ENCODE data around the gene DEPDC4.
"Not testable (repeated sequence)": the region's sequence is repeated elsewhere in the genome, so short reads cannot be mapped to it uniquely, and the experiment has no call there.

Gene DEPDC4

GRCh38 chr12:100258127-100258526 lies 8.8 kb downstream of the DEPDC4 start:
- no peak for DNase-seq

DNA sequence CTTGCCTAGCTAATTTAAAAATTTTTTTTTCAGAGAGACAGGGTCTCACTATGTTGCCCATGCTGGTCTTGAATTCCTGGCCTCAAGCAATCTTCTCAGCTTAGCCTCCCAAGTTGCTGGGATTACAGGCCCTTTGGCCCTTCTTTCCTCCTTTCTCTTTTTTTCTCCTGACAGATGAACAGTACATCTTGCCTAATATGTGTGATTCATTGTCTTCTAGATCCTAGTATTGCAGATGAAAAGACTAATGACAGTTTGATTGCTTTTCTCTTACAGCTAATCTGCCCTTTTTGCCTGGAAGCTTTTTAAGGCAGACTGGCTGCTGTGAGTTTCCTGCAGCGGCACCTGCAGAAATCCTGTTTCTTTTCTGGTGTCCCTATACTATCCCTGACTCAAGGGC lies 12.0 kb downstream of the DEPDC4 start:
- DNase-seq = no peak

- DNase-seq = no peak
These were observed 13.4 kb downstream of the DEPDC4 start for GRCh38 chr12:100253437-100253836.

- DNase-seq = no peak
These were observed 15.0 kb downstream of the DEPDC4 start for GRCh38 chr12:100251917-100252316.

DNA sequence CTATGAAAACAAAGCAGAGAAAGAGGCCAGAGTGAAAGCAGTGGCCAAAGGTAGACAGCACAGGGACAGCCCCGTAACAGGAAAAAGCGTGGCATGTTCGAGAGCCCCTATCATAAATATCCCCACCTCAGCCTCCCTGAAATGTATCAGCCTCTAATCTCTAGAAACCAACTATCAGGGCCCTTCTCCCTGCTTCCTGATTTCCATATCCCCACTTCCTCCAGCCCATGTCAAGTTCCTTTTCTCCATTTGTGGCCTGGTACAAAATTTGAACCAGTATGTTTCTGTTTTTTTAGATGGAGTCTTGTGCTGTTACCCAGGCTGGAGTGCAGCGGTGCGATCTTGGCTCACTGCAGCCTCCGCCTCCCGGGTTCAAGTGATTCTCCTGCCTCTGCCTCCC lies 16.9 kb downstream of the DEPDC4 start:
- no peak for DNase-seq

- no peak for DNase-seq
These were observed 18.0 kb downstream of the DEPDC4 start for GRCh38 chr12:100248886-100249285.

GRCh38 chr12:100247765-100248164 lies 19.1 kb downstream of the DEPDC4 start:
- DNase-seq = no peak

- DNase-seq = no peak
These were observed 23.7 kb downstream of the DEPDC4 start for GRCh38 chr12:100243137-100243536.

DNA sequence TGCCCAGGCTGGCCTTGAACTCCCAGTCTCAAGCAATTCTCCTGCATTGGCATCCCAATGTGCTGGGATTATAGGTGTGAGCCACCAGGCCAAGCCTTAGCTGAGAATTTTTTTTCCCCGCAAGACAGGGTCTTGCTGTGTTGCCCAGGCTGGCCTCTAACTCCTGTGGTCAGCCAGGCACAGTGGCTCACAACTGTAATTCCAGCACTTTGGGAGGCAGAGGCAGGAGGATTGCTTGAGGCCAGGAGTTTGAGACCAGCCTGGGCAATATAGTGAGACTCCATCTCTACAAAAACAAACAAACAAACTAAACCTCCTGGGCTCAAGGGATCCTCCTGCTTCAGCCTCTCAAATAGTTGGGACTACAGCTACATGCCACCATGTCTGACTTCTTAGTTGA lies 27.3 kb downstream of the DEPDC4 start:
- no peak for DNase-seq

GRCh38 chr12:100238801-100239200 lies 28.1 kb downstream of the DEPDC4 start:
- DNase-seq = no peak

DNA sequence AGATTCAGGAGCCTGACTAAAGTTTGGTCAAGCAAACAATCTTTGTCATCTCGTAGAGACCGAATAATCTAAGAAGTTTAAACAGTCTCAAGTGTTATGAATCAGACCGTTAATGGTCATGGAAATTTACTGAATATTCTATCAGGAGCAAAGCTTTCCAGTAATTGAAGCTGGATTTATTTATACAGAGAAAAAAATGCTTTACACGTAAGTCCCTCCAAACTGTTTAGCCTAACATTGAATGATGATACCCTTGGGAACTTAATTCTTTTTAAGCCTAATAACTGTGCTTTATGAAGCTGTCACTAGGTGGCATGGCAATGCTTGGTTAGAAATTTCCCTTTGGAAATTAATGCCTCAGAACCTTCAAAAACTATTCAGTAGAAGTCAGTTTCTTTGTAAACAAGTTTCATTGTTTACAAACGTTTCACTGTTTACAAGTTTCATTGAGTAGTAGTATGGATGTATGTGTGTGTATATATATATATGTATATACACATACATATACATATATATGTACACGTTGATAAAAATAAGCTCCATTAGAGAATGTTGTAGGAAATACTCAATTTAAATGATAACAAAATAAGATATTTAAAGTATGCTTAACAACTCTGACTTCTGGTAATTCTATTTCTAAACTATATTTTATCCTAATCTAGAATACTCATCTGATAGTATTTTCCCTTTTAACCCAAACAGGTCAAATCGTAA lies 32.1 kb downstream of the DEPDC4 start:
- DNase-seq = peak in 1 of 2 experiments; percentile 18

- DNase-seq = no peak
These were observed 32.7 kb downstream of the DEPDC4 start for GRCh38 chr12:100234166-100234565.

DNA sequence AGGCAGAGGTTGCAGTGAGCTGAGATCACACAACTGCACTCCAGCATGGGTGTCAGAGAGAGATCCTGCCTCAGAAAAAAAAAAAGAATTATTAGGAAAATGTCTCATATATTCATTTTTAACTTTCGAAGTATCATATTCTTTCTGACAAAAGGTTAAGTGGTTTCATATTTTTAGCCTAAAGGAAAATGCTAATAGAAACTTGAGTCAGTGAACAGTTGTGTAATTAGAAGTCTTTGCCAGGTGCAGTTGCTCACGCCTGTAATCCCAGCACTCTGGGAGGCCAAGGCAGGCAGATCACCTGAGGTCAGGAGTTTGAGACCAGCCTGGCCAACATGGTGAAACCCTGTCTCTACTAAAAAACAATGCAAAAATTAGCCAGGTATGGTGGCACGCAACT lies 35.0 kb downstream of the DEPDC4 start:
- DNase-seq = not testable (repeated sequence)

- DNase-seq = no peak
These were observed 37.0 kb downstream of the DEPDC4 start for GRCh38 chr12:100229876-100230275.

GRCh38 chr12:100229036-100229635 lies 37.7 kb downstream of the DEPDC4 start:
- no peak for DNase-seq

- no peak for DNase-seq
These were observed 41.4 kb downstream of the DEPDC4 start for GRCh38 chr12:100225491-100225890.

DNA sequence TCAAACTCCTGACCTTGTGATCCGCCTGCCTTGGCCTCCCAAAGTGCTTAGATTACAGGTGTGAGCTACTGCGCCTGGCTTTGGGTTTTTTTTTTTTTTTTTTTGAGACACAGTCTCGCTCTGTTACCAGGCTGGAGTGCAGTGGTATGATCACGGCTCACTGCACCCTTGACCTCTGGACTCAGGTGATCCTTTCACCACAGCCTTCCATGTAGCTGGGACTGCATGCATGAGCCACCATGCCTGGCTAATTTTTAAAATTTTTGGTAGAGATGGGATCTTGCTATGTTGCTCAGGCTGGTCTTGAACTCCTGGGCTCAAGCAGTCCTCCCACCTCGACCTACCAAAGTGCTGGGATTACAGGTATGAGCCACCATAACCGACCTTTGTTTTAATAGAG lies 44.7 kb downstream of the DEPDC4 start:
- not testable (repeated sequence) for DNase-seq

- DNase-seq = no peak
These were observed 45.4 kb downstream of the DEPDC4 start for GRCh38 chr12:100221523-100221922.

- DNase-seq = no peak
These were observed 47.4 kb downstream of the DEPDC4 start for GRCh38 chr12:100219328-100220109.

GRCh38 chr12:100216337-100216736 lies 50.5 kb downstream of the DEPDC4 start:
- DNase-seq = no peak

GRCh38 chr12:100215209-100215608 lies 51.7 kb downstream of the DEPDC4 start:
- DNase-seq = no peak

DNA sequence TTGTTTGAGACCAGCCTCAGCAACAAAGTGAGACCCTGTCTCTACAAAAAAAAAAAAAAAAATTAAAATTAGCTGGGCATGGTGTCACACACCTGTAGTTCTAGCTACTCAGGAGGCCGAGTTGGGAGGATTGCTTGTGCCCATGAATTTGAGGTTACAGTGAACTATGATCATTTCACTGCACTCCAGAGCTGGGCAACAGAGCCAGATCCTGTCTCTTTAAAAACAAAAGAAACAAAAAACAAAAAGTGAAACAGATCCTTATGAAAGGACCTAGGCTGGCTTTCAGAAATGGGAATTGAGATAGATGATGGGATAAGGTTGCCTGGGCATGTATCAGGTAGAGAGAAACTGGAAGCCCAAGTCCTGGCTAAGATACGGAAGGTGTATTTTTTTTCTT lies 52.4 kb downstream of the DEPDC4 start:
- no peak for DNase-seq

- DNase-seq = no peak
These were observed 53.6 kb downstream of the DEPDC4 start for GRCh38 chr12:100213016-100213891.
